ENCODE measurements around the gene ABCD3.

ABCD3 gene

GRCh38 chr1:94479682-94480081, 61.5 kb downstream of the ABCD3 start:
- no CpG with 5 or more reads among the region's 3 CpGs for WGBS, 2 donors (ENCODE audit: extremely low coverage in 2 of 2, insufficient read length in 2 of 2, insufficient replicate concordance in 1 of 2)
- no peaks in the 10 kb centered on the region for H3K79me1 ChIP-seq (ENCODE audit: low read depth, low read length)

DNA sequence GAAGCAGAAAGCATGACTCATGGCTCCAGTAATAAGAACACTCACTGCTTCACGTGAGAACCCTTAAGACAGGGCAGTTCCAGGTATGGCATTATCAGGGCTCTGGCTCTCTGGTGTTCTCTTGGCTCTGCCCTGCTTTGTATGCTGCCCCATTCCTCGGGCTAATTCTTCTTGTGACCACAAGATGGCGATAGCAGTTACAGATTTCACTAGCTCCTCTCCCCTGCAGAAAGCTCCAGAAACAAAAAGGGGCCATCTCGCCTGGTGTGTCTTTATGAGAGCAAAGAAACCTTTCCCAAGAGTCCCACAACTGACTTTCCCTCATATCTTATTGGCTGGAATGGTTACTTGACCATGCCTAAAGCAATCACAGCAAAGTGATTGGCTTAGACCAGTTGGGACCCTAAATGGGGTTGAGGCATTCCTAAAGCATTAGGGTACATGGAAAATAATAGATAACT, 63.3 kb downstream of the ABCD3 start:
- no peak overlapping the region for H3K27ac ChIP-seq (replicated peaks; ENCODE audit: low read length)
- DNase-seq (ENCODE audit: low spot score) = peak; percentile 58
- H4K91ac ChIP-seq (ENCODE audit: low read depth, low read length, poor library complexity) = no peak overlapping the region
- H2AK5ac ChIP-seq (ENCODE audit: low read depth, low read length) = no peak overlapping the region
- H3K4me1 ChIP-seq (ENCODE audit: control insufficient read depth in 2 of 2, insufficient read depth in 1 of 2, low read depth in 1 of 2, low read length in 2 of 2) = no peaks in the 10 kb centered on the region
- H2BK15ac ChIP-seq (ENCODE audit: low read length) = no peak overlapping the region
- H3K4ac ChIP-seq (ENCODE audit: low read length) = no peak overlapping the region
- H2BK5ac ChIP-seq (ENCODE audit: low read length) = no peak overlapping the region
- H3K79me1 ChIP-seq (ENCODE audit: low read depth, low read length) = no peaks in the 10 kb centered on the region
- no peak overlapping the region for H2BK120ac ChIP-seq (ENCODE audit: low read depth, low read length)
- no peak overlapping the region for H3K14ac ChIP-seq (ENCODE audit: low read length)
- H2BK12ac ChIP-seq (ENCODE audit: low read length) = no peak overlapping the region
- no peak overlapping the region for H3K18ac ChIP-seq (ENCODE audit: low read length)
- H2AFZ ChIP-seq (ENCODE audit: low read length) = no peak overlapping the region
- no CpG with 5 or more reads among the region's 4 CpGs for WGBS, 2 donors (ENCODE audit: extremely low coverage in 2 of 2, insufficient read length in 2 of 2, insufficient replicate concordance in 1 of 2)
- H3K9me3 ChIP-seq (replicated peaks in 1 of 2; ENCODE audit: control insufficient read depth in 2 of 2, insufficient read depth in 1 of 2, low read depth in 1 of 2, low read length in 2 of 2) = no peaks in the 10 kb centered on the region
- no peaks in the 10 kb centered on the region for H3K27me3 ChIP-seq (ENCODE audit: control insufficient read depth in 3 of 3, insufficient read depth in 3 of 3, low read depth in 1 of 3, low read length in 3 of 3)
- H3K9ac ChIP-seq (ENCODE audit: low read depth, low read length, poor library complexity) = no peak overlapping the region
- peaks cover 3 to 56% of the 10 kb centered on the region in 2 donors for H3K36me3 ChIP-seq (replicated peaks in 1 of 2; ENCODE audit: control insufficient read depth in 2 of 2, insufficient read depth in 2 of 2, low read length in 2 of 2)
- no peak overlapping the region for H3K23ac ChIP-seq (ENCODE audit: low read depth, low read length, poor library complexity)
- no peak overlapping the region for H3K4me3 ChIP-seq (ENCODE audit: low read length in 2 of 2)
- H4K8ac ChIP-seq (ENCODE audit: low read depth, low read length) = no peak overlapping the region
- H3K4me2 ChIP-seq (ENCODE audit: insufficient read depth, low read length, poor library complexity, severe bottlenecking) = no peak overlapping the region

More at GRCh38 chr1:94479682-94480081, 61.5 kb downstream of the ABCD3 start:
- no peak overlapping the region for H2BK15ac ChIP-seq (ENCODE audit: low read length)
- no peak overlapping the region for H3K4me3 ChIP-seq (ENCODE audit: low read length in 2 of 2)
- H3K18ac ChIP-seq (ENCODE audit: low read length) = no peak overlapping the region
- no peak overlapping the region for H2BK5ac ChIP-seq (ENCODE audit: low read length)
- no peak overlapping the region for H2BK120ac ChIP-seq (ENCODE audit: low read depth, low read length)
- no peak overlapping the region for H4K91ac ChIP-seq (ENCODE audit: low read depth, low read length, poor library complexity)
- no peak overlapping the region for H2BK12ac ChIP-seq (ENCODE audit: low read length)
- H2AFZ ChIP-seq (ENCODE audit: low read length) = no peak overlapping the region
- peaks cover 3 to 60% of the 10 kb centered on the region in 2 donors for H3K36me3 ChIP-seq (replicated peaks in 1 of 2; ENCODE audit: control insufficient read depth in 2 of 2, insufficient read depth in 2 of 2, low read length in 2 of 2)
- H2AK5ac ChIP-seq (ENCODE audit: low read depth, low read length) = no peak overlapping the region
- H4K8ac ChIP-seq (ENCODE audit: low read depth, low read length) = no peak overlapping the region
- H3K14ac ChIP-seq (ENCODE audit: low read length) = no peak overlapping the region
- H3K9ac ChIP-seq (ENCODE audit: low read depth, low read length, poor library complexity) = no peak overlapping the region
- H3K27me3 ChIP-seq (ENCODE audit: control insufficient read depth in 3 of 3, insufficient read depth in 3 of 3, low read depth in 1 of 3, low read length in 3 of 3) = no peaks in the 10 kb centered on the region
- no peak overlapping the region for H3K4ac ChIP-seq (ENCODE audit: low read length)
- H3K9me3 ChIP-seq (replicated peaks in 1 of 2; ENCODE audit: control insufficient read depth in 2 of 2, insufficient read depth in 1 of 2, low read depth in 1 of 2, low read length in 2 of 2) = no peaks in the 10 kb centered on the region
- no peak for DNase-seq (ENCODE audit: low spot score)
- H3K23ac ChIP-seq (ENCODE audit: low read depth, low read length, poor library complexity) = no peak overlapping the region
- H3K4me1 ChIP-seq (ENCODE audit: control insufficient read depth in 2 of 2, insufficient read depth in 1 of 2, low read depth in 1 of 2, low read length in 2 of 2) = no peaks in the 10 kb centered on the region
- no peak overlapping the region for H3K27ac ChIP-seq (replicated peaks; ENCODE audit: low read length)
- no peak overlapping the region for H3K4me2 ChIP-seq (ENCODE audit: insufficient read depth, low read length, poor library complexity, severe bottlenecking)

DNA sequence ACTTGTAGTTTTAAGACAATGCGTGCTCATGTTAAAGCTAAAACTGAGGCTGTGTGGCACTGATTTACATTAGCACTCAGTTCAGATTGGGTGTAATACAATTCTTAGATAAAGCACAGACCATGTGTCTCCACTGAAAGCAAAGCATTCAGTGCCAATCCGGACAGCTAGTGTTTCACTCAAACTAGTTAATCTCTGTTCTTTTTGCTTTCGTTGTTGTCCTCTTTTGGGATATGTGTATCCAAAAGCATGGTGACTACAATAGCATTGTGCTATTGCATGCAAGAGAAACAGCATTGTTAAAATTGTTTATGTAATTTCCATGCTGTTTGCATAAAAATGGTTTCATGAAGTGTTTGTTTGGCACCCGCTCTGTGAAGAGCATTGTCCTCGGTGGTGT, 68.8 kb downstream of the ABCD3 start:
- Histone ChIP-seq H3K27me3 (ENCODE audit: control insufficient read depth in 3 of 3, insufficient read depth in 3 of 3, low read depth in 1 of 3, low read length in 3 of 3) (no peaks in the 10 kb centered on the region), H2AFZ (ENCODE audit: low read length) (no peak overlapping the region), H3K4me3 (ENCODE audit: low read length in 2 of 2) (no peak overlapping the region), H4K91ac (ENCODE audit: low read depth, low read length, poor library complexity) (no peak overlapping the region), H3K9me3 (replicated peaks in 1 of 2; ENCODE audit: control insufficient read depth in 2 of 2, insufficient read depth in 1 of 2, low read depth in 1 of 2, low read length in 2 of 2) (peaks cover 0 to 8% of the 10 kb centered on the region in 2 donors), H3K79me1 (ENCODE audit: low read depth, low read length) (no peaks in the 10 kb centered on the region), H2BK120ac (ENCODE audit: low read depth, low read length) (no peak overlapping the region), H2BK5ac (ENCODE audit: low read length) (no peak overlapping the region), H3K36me3 (replicated peaks in 1 of 2; ENCODE audit: control insufficient read depth in 2 of 2, insufficient read depth in 2 of 2, low read length in 2 of 2) (peaks cover 3 to 65% of the 10 kb centered on the region in 2 donors), H3K9ac (ENCODE audit: low read depth, low read length, poor library complexity) (no peak overlapping the region), H2BK15ac (ENCODE audit: low read length) (no peak overlapping the region), H3K23ac (ENCODE audit: low read depth, low read length, poor library complexity) (no peak overlapping the region), H4K8ac (ENCODE audit: low read depth, low read length) (no peak overlapping the region), H3K27ac (replicated peaks; ENCODE audit: low read length) (no peak overlapping the region), H2BK12ac (ENCODE audit: low read length) (no peak overlapping the region), H2AK5ac (ENCODE audit: low read depth, low read length) (no peak overlapping the region), H3K14ac (ENCODE audit: low read length) (no peak overlapping the region), H3K18ac (ENCODE audit: low read length) (no peak overlapping the region), H3K4ac (ENCODE audit: low read length) (no peak overlapping the region), H3K4me1 (ENCODE audit: control insufficient read depth in 2 of 2, insufficient read depth in 1 of 2, low read depth in 1 of 2, low read length in 2 of 2) (no peaks in the 10 kb centered on the region), H3K4me2 (ENCODE audit: insufficient read depth, low read length, poor library complexity, severe bottlenecking) (no peak overlapping the region)
- DNase-seq (ENCODE audit: low spot score) = no peak
- no CpG with 5 or more reads among the region's 5 CpGs for WGBS, 2 donors (ENCODE audit: extremely low coverage in 2 of 2, insufficient read length in 2 of 2, insufficient replicate concordance in 1 of 2)

GRCh38 chr1:94490556-94490955, 72.4 kb downstream of the ABCD3 start:
- H3K4ac ChIP-seq (ENCODE audit: low read length) = no peak overlapping the region
- WGBS, 2 donors (ENCODE audit: extremely low coverage in 2 of 2, insufficient read length in 2 of 2, insufficient replicate concordance in 1 of 2) = no CpG with 5 or more reads among the region's 2 CpGs
- no peak overlapping the region for H2BK12ac ChIP-seq (ENCODE audit: low read length)
- DNase-seq (ENCODE audit: low spot score) = no peak
- no peak overlapping the region for H3K18ac ChIP-seq (ENCODE audit: low read length)
- H3K27me3 ChIP-seq (ENCODE audit: control insufficient read depth in 3 of 3, insufficient read depth in 3 of 3, low read depth in 1 of 3, low read length in 3 of 3) = no peaks in the 10 kb centered on the region
- no peak overlapping the region for H2BK15ac ChIP-seq (ENCODE audit: low read length)
- H3K14ac ChIP-seq (ENCODE audit: low read length) = no peak overlapping the region
- no peaks in the 10 kb centered on the region for H3K4me1 ChIP-seq (ENCODE audit: control insufficient read depth in 2 of 2, insufficient read depth in 1 of 2, low read depth in 1 of 2, low read length in 2 of 2)
- no peak overlapping the region for H2AK5ac ChIP-seq (ENCODE audit: low read depth, low read length)
- H3K36me3 ChIP-seq (replicated peaks in 1 of 2; ENCODE audit: control insufficient read depth in 2 of 2, insufficient read depth in 2 of 2, low read length in 2 of 2) = peaks cover 0 to 58% of the 10 kb centered on the region in 2 donors
- H4K91ac ChIP-seq (ENCODE audit: low read depth, low read length, poor library complexity) = no peak overlapping the region
- H3K79me1 ChIP-seq (ENCODE audit: low read depth, low read length) = no peaks in the 10 kb centered on the region
- peaks cover 0 to 16% of the 10 kb centered on the region in 2 donors for H3K9me3 ChIP-seq (replicated peaks in 1 of 2; ENCODE audit: control insufficient read depth in 2 of 2, insufficient read depth in 1 of 2, low read depth in 1 of 2, low read length in 2 of 2)
- no peak overlapping the region for H2BK5ac ChIP-seq (ENCODE audit: low read length)
- no peak overlapping the region for H4K8ac ChIP-seq (ENCODE audit: low read depth, low read length)
- H2AFZ ChIP-seq (ENCODE audit: low read length) = no peak overlapping the region
- no peak overlapping the region for H3K9ac ChIP-seq (ENCODE audit: low read depth, low read length, poor library complexity)
- H3K27ac ChIP-seq (replicated peaks; ENCODE audit: low read length) = no peak overlapping the region
- no peak overlapping the region for H2BK120ac ChIP-seq (ENCODE audit: low read depth, low read length)
- no peak overlapping the region for H3K4me3 ChIP-seq (ENCODE audit: low read length in 2 of 2)
- no peak overlapping the region for H3K23ac ChIP-seq (ENCODE audit: low read depth, low read length, poor library complexity)
- no peak overlapping the region for H3K4me2 ChIP-seq (ENCODE audit: insufficient read depth, low read length, poor library complexity, severe bottlenecking)
